BLaER1 treated with 17β-estradiol and CSF1 and Interleukin-3, amounts not matched to agents 10 nM and 100 nM (cell line): ENCODE data around the gene SPINK1.

ENCODE experiments used
- H3K27ac ChIP-seq, 11 experiments: shearing (Covaris generic); formaldehyde crosslinking; 2 replicates each; pipeline ENCODE4 v1.8.1; 2022
- H3K27me3 ChIP-seq, 11 experiments: shearing (Covaris generic); formaldehyde crosslinking; 2 replicates each; pipeline ENCODE4 v1.8.1; 2022
- H3K36me3 ChIP-seq, 11 experiments: shearing (Covaris generic); formaldehyde crosslinking; 2 replicates each; pipeline ENCODE4 v1.8.1; 2022
- H3K4me1 ChIP-seq, 10 experiments: shearing (Covaris generic); formaldehyde crosslinking; 2 replicates each; pipeline ENCODE4 v1.8.1; 2022
- H3K4me2 ChIP-seq, 11 experiments: shearing (Covaris generic); formaldehyde crosslinking; 2 replicates each; pipeline ENCODE4 v1.8.1; 2022
- H3K4me3 ChIP-seq, 10 experiments: shearing (Covaris generic); formaldehyde crosslinking; 2 replicates each; pipeline ENCODE4 v1.8.1; 2022
- H3K9ac ChIP-seq, 11 experiments: shearing (Covaris generic); formaldehyde crosslinking; 2 replicates each; pipeline ENCODE4 v1.8.1; 2022
- H3K9me3 ChIP-seq, 11 experiments: shearing (Covaris generic); formaldehyde crosslinking; replicated peaks in 1 of 11; 2 replicates each; pipeline ENCODE4 v1.8.1; 2022
- H4K20me1 ChIP-seq, 11 experiments: shearing (Covaris generic); formaldehyde crosslinking; 2 replicates each; pipeline ENCODE4 v1.8.1; 2022
- Cebpa-rat ChIP-seq, 11 experiments: shearing (Covaris generic); IDR thresholded peaks; 2 replicates each; pipeline ENCODE4 v1.8.1; 2022

SPINK1 gene

DNA sequence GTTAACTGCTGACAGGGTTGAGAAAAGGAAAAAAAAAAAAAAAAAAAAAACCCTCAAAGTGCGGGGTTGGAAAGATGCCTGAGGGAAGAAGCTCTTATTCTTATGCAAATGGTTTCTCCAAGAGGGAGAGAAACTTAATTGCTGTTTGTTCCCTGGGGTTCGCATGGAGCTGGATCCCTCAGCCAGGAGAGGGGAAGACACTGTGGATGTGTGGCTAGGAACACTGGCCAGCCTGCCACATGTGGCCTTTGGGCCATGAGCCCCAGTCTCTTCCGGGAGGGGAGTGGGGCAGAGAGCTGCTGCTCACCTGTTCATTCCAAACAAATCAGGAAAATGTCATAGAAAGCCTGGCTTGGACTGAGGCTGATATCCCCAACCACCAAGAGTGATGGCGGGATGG lies 37.6 kb upstream of the SPINK1 start:
- Histone ChIP-seq H3K9me3 (no peaks in the 10 kb centered on the region), H3K4me3 (no peak overlapping the region), H3K9ac (no peak overlapping the region), H3K27me3 (no peaks in the 10 kb centered on the region), H3K27ac (no peak overlapping the region), H3K4me2 (no peak overlapping the region), H3K36me3 (no peaks in the 10 kb centered on the region), H3K4me1 (no peaks in the 10 kb centered on the region), H4K20me1 (no peaks in the 10 kb centered on the region)
- TF ChIP-seq Cebpa-rat (IDR thresholded peaks at IDR 0.05) = no peak

DNA sequence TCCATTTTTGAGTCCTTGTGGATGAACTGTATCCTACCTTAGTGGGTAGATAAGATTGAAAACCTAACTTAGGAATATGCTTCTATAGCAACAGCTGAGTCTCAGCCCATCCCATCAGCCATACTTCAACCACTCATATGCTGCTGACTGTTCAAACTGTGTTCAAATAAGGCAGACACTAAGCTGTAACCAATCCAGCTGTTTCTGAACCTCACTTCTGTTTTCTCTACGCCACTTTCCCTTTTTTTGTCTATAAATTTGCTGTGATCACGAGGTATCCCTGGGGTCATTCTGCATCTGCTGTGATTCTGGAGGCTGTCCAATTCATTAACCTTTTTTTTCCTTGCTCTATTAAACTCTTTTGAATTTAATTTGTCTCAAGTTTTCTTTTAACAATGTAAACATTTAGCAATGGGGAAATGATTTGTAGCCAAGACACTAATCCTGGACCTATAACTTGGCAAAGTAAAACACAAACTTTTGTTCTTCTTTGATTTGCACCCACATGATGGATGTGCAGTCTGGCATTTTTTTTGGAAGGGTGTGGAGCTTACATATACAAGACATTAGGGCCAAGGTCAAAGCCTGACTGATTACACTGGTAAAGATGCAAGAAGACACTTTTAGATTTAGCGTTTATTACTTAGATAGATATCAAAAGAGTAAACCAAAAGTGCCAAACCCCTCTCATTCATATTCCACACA lies 32.1 kb upstream of the SPINK1 start:
- no peak overlapping the region for H3K9ac ChIP-seq
- H3K4me2 ChIP-seq = no peak overlapping the region
- no peaks in the 10 kb centered on the region for H3K36me3 ChIP-seq
- TF ChIP-seq Cebpa-rat (IDR thresholded peaks at IDR 0.05) = no peak
- no peaks in the 10 kb centered on the region for H3K4me1 ChIP-seq
- no peaks in the 10 kb centered on the region for H3K27me3 ChIP-seq
- no peak overlapping the region for H3K4me3 ChIP-seq
- H3K9me3 ChIP-seq = no peaks in the 10 kb centered on the region
- no peaks in the 10 kb centered on the region for H4K20me1 ChIP-seq
- no peak overlapping the region for H3K27ac ChIP-seq

DNA sequence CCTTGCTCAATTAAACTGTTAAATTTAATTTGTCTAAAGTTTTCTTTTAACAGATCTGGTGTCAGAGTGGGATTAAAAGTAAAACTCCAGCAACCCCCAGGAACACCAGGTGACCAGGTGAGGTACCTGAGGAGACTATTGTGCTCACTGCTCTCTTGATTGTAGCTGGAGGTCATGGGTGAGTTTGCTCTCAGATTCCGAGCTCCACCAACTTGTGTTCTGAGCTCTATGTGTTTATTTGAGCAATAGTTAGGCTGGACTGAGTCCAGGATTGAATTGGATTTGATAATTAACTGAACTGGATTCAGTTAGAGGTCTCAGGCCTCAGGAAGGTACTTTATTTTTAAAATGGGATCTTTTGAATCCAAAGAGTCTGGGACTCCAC lies 29.2 kb upstream of the SPINK1 start:
- Histone ChIP-seq H3K4me3 (no peak overlapping the region), H3K36me3 (no peaks in the 10 kb centered on the region), H3K27me3 (no peaks in the 10 kb centered on the region), H3K9ac (no peak overlapping the region), H3K9me3 (no peaks in the 10 kb centered on the region), H3K4me1 (no peaks in the 10 kb centered on the region), H3K4me2 (no peak overlapping the region), H3K27ac (no peak overlapping the region), H4K20me1 (no peaks in the 10 kb centered on the region)
- no peak for TF ChIP-seq Cebpa-rat (IDR thresholded peaks at IDR 0.05)

DNA sequence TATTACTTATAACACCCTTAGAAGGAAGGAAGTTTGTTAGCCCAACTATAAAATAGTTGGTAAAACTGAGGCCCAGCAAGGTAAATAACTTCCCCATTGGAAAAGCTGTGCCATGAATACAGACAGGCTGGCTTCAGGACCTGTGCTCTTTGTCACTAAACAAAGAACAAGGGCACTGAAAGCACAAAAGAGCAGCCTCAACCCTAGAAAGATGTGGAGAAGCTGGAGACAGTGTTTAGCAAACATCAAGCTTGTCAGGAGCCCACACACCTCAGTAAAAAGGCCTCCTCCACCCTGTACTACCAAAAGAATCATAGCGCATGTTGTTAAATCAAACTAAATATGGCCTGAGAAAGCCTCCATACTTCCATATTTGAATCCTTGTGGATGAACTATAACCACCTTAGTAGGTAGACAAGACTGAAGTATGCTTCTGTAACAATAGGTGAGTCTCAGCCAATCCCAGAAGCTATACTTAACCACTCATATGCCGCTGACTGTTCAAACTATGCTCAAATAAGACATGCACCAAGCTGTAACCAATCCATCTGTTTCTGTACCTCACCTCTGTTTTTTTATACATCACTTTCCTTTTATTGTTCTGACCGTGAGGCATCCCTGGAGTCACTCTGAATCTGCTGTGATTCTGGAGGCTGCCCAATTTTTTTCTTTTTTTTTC lies 28.6 kb upstream of the SPINK1 start:
- no peak overlapping the region for H3K4me3 ChIP-seq
- no peak overlapping the region for H3K4me2 ChIP-seq
- no peaks in the 10 kb centered on the region for H3K36me3 ChIP-seq
- TF ChIP-seq Cebpa-rat (IDR thresholded peaks at IDR 0.05) = no peak
- H3K9ac ChIP-seq = no peak overlapping the region
- no peak overlapping the region for H3K27ac ChIP-seq
- no peaks in the 10 kb centered on the region for H3K9me3 ChIP-seq
- no peaks in the 10 kb centered on the region for H4K20me1 ChIP-seq
- no peaks in the 10 kb centered on the region for H3K4me1 ChIP-seq
- H3K27me3 ChIP-seq = no peaks in the 10 kb centered on the region

DNA sequence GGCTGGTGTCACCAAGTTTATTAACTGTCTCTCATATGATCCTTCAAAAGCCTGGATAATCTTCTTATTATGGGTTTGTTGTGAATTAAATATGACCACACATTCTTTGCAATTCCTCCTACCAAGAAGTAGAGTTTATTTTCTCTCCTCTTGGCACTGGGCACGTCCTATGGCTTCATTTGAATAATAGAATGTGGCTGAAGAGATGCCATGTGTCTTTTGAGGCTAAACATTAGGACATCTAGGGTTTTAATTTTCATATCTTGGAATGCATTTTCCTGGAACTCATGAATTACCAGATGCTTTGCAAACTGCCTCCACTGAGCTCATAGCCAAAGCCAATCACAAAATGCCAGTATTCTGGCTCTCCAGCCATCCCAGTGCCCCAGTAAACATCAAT lies 27.1 kb upstream of the SPINK1 start:
- H3K36me3 ChIP-seq = no peaks in the 10 kb centered on the region
- TF ChIP-seq Cebpa-rat (IDR thresholded peaks at IDR 0.05) = no peak
- H3K27me3 ChIP-seq = no peaks in the 10 kb centered on the region
- no peak overlapping the region for H3K9ac ChIP-seq
- H4K20me1 ChIP-seq = no peaks in the 10 kb centered on the region
- no peak overlapping the region for H3K4me2 ChIP-seq
- peaks cover 0 to 3% (median 0%) of the 10 kb centered on the region in 10 experiments; a peak in 3 of 20 replicates for H3K4me1 ChIP-seq
- no peaks in the 10 kb centered on the region for H3K9me3 ChIP-seq
- no peak overlapping the region for H3K4me3 ChIP-seq
- H3K27ac ChIP-seq = no peak overlapping the region

DNA sequence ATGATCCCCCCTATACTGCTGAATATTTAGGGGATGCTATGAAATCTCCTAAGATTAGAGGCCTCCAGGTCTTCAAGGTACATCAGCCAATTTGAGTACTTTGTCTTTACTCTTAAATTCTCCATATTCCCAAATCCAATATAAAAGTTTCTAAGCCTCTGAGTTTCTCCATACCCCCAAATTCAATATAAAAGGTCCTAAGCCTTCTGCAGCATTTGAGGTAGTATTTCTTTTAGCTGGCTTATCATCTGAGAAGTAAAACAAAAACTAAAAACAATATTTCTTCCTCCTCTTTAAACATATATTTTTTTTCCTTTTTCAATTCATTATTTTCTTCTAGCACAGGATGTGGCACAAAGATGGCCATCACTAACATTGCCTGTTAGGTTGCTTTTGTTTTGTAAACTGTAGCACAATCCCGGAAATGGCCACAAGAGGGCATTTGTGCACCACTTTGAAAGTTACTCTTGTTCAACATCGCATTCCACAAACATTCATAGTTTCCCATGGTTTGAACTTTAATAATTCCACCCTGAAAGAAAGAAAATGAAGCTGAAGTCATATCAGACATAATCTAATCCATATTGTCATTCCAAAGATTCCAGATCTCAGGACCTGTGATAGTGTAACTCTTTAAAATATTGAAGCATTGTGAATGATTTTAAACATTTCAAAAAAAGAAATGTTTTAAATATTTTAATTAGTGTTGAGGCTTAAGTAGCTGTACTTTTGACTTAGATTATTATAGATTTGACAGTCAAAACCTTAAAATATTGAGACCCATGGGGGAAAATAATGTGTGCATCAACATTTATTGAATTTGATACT lies 26.0 kb upstream of the SPINK1 start:
- Histone ChIP-seq H3K4me2 (no peak overlapping the region), H3K36me3 (no peaks in the 10 kb centered on the region), H3K4me1 (peaks cover 0 to 12% (median 0%) of the 10 kb centered on the region in 10 experiments; a peak in 7 of 20 replicates), H3K27ac (no peak overlapping the region), H4K20me1 (no peaks in the 10 kb centered on the region), H3K4me3 (no peak overlapping the region), H3K27me3 (no peaks in the 10 kb centered on the region), H3K9me3 (no peaks in the 10 kb centered on the region), H3K9ac (no peak overlapping the region)
- TF ChIP-seq Cebpa-rat (IDR thresholded peaks at IDR 0.05) = no peak

DNA sequence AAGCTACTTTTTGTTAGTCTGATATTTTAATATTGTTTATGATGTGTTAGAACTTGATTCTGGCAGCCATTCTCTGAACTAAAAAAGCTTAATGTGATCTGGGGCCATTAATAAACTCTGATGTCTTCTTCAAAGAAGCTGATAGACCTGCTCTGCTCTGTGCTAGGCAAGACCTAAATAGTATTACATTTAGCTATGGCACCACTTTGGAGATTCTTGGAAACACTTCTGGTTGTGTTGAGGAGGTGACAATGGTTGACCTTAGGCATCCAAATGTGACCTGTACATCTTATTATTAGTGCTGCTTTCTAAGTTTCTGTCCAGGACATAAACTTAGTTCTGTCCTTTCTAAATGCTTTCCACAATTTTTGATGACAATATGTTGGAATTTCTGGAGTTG lies 25.3 kb upstream of the SPINK1 start:
- Histone ChIP-seq H3K9me3 (no peaks in the 10 kb centered on the region), H3K9ac (no peak overlapping the region), H3K27me3 (no peaks in the 10 kb centered on the region), H4K20me1 (no peaks in the 10 kb centered on the region), H3K4me2 (no peak overlapping the region), H3K36me3 (no peaks in the 10 kb centered on the region), H3K4me3 (no peak overlapping the region), H3K27ac (no peak overlapping the region), H3K4me1 (peaks cover 0 to 14% (median 0%) of the 10 kb centered on the region in 10 experiments; a peak in 7 of 20 replicates)
- TF ChIP-seq Cebpa-rat (IDR thresholded peaks at IDR 0.05) = no peak

DNA sequence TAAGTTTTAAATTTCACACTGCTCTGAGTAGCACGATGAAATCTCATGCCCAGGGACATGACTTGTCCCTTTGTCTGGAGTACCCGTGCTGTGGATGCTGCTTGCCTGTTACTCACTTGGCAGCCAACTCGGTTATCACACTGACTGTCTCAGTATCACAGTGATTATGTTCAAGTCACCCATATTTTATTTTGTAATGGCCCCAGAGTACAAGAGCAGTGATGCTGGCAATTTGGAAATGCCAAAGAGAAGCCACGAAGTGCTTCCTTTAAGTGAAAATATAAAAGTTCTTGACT lies 24.3 kb upstream of the SPINK1 start:
- no peaks in the 10 kb centered on the region for H3K27me3 ChIP-seq
- no peak overlapping the region for H3K27ac ChIP-seq
- no peak overlapping the region for H3K4me3 ChIP-seq
- no peak overlapping the region for H3K4me2 ChIP-seq
- H3K4me1 ChIP-seq = peaks cover 0 to 14% (median 0%) of the 10 kb centered on the region in 10 experiments; a peak in 7 of 20 replicates
- H4K20me1 ChIP-seq = no peaks in the 10 kb centered on the region
- no peaks in the 10 kb centered on the region for H3K9me3 ChIP-seq
- H3K9ac ChIP-seq = no peak overlapping the region
- no peak for TF ChIP-seq Cebpa-rat (IDR thresholded peaks at IDR 0.05)
- H3K36me3 ChIP-seq = no peaks in the 10 kb centered on the region

DNA sequence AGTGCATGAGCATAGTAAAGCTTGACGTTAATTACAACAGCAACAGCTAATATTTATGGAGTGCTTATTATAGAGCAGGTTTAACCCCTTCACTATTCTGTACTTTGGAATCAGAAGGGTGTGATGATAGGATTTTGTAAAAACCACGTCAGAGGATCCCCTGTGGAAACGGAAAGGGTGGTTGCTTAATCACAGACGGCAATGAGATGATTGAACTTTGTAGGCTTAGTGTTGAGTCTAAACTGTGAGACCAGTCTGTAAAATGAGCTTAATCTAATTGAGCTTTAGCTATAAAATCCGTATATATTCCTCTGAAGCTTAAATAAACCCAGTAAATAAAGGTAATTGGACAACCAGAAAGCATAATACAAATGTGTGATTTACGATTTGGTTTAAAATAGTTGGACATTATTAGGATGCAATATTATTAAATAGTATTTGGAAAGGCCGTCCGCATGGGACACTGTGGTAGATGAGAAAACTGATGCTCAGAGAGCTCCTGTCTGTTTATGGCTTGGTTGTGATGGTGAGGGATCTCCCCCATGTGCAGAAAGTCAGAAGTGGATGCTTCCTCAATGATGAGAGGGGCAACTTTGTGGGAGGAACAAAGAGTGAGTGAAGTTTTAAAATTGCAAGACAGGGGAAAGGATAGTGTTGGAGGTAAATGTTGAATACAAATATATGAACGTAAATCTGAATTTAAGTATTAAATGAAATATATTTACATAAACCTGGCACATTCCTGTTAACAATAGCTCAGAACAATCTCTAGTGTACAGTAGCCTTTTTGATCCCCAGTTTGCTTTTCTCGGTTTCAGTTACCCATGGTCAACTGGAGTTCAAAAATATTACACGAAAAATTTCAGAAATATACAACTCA lies 23.7 kb upstream of the SPINK1 start:
- H3K27ac ChIP-seq = no peak overlapping the region
- H3K9me3 ChIP-seq = no peaks in the 10 kb centered on the region
- peaks cover 0 to 14% (median 0%) of the 10 kb centered on the region in 10 experiments; a peak in 7 of 20 replicates for H3K4me1 ChIP-seq

More for the DNA sequence above, 23.7 kb upstream of the SPINK1 start:
- Histone ChIP-seq H3K9ac (no peak overlapping the region), H3K27me3 (no peaks in the 10 kb centered on the region), H3K4me2 (no peak overlapping the region), H3K4me3 (no peak overlapping the region), H3K36me3 (no peaks in the 10 kb centered on the region), H4K20me1 (no peaks in the 10 kb centered on the region)
- TF ChIP-seq Cebpa-rat (IDR thresholded peaks at IDR 0.05) = no peak
